HG02870 (cell line): ENCODE results near the gene CAMTA1.

Experiments used
- ATAC-seq: cut with Tn5 transposase; IDR thresholded peaks from one replicate; pipeline ENCODE4 v1.9.1; 2021; ENCODE audit warnings: mild to moderate bottlenecking, moderate library complexity; ENCODE audit not compliant: unreplicated experiment

CAMTA1 gene

DNA sequence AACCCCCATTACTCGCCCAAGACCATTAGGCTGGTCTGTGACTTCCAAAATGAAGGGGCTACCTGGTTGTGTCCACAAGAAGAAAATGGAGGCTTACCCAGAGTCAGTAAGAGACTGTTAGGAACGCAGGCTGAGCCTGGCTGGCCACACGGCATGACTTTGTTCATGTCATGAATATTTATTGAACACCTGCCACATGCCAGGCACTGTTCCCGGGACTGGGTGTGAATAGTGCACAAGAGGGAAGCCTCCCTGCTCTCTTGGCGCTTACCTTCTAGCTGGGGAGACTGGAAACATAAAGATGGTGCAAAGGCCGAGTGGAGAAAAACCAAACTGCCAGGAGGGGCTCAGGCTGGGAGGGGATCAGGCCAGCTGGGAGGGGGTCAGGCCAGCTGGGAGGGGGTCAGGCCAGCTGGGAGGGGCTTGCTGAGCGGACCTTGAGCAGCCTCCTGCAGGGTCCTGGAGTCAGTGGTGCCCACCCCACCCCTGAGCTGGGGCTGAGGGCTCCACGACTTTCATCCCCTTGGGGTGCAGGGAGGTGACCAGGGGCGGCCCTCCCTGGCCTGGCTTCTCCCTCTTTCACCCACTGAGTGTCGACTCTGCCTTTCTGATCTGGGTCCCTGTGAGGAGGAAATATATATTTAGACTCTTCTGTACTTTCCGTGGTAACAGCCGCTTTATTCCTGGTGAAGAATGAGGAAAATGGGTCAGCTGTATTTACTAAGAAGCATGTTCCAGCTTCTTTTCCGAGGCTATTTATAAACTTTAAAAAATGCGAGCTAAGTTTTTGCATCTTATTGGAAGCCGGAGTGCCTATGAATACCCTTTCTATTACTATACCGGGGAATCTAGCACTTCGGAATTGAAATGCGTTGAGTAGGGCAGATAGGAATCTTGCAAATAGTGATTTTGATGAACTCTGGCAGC is 139.0 kb downstream of the CAMTA1 start:
- ATAC-seq = no peak

DNA sequence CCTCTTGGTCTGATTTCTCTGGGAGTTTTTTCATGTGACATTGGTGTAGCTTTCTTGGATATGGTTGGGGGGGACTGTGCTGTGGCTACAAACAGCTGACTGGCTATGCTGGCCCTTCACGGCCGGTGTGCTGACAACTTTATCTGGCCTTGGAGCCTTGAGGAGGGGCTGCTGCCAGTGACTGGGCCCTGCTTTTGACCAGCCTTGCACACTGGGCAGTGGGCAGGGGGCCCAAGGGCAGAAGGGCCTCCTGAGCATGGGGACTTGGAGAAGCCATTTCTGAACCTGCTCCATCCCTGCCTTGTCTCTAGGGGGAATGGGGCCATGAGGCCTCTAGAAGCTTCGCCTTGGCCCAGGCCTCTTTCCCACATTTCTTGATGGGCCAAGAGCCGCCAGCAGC is 139.6 kb downstream of the CAMTA1 start:
- ATAC-seq = no peak

GRCh38 chr1:6927626-6928025 is 142.4 kb downstream of the CAMTA1 start:
- ATAC-seq = no peak

- ATAC-seq = no peak
Observed at GRCh38 chr1:6928106-6928885, 143.0 kb downstream of the CAMTA1 start.

DNA sequence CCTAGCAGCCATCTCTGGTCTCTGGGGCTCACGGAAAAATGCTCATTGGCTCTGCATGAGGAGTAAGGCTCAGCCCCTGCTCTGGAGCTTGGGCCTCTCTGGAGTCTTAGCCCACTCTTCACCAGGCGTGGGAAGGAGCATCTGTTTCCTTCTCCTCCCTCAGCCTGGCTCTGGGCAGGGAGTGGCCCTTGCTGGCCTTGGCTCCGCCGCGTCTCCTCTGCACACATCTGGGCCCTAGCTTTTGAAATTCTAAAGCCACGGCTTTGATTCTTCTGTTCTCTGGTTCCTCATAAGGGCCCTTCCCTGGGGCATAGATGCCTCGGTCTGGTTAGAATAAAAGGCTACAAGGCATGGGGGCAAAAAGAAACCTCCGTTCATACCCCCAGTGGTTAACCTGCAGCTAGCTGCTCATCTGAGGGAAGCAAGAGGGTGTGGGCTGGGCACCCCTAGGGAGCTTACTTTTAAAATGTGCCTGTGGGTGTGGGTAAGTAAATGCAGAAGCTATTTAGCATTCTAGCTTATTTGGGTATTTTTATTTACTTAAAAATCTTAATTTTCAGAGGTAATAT is 145.6 kb downstream of the CAMTA1 start:
- ATAC-seq = no peak

GRCh38 chr1:6935361-6935883 is 150.2 kb downstream of the CAMTA1 start:
- no peak for ATAC-seq

DNA sequence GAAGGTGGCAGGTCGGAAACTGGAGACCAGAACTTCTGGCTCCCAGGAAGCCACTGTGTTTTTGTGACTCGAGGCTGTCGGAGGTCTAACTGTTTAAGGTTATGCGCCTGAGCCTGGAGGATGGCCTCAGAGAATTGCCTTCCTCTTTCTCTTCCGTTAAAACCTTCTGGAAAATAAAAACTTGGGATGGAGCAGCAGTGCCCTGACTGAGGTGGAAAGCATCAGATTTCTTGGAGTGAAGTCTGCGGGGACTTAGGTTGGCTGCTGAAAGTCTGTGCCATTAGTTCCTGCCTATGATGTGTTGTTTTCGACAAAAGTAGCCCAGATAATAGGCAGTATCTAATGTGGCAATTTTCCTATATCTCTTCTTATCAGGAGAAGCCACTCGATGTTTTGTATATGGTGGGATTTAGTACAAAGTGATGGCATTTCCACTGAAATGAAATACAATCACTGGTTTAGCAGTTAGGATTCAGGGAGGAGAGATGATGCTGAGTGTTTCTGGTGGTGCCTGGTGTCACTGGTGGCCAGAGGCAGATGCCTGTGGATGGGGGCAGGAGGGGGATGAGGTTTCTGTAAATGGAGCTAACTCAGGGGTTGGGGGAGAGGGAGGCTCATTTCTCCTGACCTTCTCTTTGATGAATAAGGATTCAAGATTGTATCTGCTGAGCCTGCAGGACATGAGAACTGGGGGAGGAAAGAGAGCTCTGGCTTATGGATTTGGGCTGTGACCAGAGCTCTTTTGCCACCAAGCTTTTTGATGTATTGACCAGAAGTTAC is 150.8 kb downstream of the CAMTA1 start:
- ATAC-seq = no peak

DNA sequence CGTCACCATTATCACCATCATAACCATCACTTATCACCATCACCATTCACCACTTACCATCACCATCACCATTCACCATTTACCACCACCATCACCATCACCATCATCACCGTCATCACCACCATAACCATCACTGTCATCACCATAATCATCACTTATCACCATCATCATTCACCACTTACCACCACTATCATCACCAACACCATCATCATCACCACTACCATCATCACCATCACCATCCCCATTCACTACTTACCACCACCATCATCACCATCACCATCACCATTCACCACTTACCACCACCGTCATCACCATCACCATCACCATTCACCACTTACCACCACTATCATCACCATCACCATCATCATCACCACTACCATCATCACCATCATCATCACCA is 151.8 kb downstream of the CAMTA1 start:
- no peak for ATAC-seq

DNA sequence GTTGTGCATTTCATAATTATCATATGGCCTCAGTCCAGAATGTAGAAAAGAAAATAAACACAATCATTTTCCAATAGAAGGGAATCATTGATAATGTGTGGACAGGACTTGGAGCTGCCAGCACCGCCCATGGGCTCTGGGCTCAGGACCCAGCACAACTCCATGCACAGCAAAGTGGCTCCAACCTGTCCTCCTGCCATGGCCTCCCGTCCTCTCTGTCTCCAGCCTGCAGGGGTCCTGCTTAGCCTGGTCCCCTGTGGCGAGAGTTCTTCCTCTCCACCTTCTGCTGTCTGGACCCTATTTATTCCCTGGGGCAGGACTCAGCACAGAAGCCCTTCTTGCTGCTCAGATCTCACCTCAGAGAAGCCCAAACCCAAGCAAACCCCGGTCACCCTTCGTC is 154.1 kb downstream of the CAMTA1 start:
- ATAC-seq = no peak

- ATAC-seq = no peak
Observed at GRCh38 chr1:6941786-6942185, 156.5 kb downstream of the CAMTA1 start.

GRCh38 chr1:6942990-6943389 is 157.7 kb downstream of the CAMTA1 start:
- ATAC-seq = no peak

DNA sequence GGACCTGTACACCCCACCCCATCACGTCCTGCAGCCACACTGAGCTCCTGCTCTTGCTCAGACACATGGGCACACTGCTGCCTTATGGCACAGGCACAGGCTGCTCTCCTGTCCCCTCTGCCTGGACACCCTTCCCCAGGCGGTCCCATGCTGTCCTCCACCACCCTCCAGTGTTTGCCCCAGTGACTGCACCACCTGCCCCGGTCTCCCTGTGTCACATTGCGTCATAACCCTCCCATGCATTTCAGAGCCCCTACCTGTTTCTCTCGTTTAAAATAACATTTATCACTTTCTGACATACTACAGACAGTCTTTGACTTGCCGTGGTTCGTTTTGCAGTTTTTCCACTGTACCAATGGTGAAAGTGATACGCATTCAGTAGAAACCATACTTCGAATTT is 159.2 kb downstream of the CAMTA1 start:
- no peak for ATAC-seq

DNA sequence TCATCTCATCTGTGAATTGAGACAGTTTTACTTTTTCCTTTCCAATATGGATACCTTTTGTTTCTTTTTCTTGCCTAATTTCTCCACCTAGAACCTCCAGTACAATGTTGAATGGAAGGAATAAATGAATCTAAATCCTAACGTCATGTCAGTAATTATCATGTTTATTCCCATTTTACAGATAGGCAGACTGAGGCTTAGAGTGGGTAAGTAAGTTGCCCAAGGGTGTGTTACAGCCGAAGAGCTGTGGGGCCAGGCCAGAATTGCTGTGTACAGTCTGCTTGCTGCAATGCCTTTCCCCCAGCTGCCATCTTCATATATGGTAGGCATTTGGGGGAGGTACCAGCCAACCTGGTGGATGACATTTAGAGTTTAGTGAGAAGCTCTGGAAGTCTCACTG is 162.7 kb downstream of the CAMTA1 start:
- ATAC-seq = no peak

DNA sequence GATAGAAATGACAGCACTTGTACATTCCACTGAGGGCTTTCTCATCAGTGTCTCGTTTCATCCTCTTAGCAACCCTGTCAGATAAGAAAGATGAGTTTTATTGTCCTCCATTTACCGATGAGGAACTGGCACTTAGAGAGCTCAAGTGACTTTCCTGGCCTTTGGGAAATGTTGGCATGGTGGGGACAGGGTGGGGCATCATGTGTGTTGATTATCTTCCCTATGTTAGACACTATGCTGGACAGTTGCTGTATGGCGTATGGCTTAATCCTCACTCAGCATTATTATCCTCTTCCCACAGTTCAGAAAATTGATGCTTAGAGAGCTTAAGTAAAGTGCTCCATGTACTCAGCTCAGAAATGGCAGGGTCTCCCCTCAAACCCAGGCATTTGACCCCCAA is 163.2 kb downstream of the CAMTA1 start:
- no peak for ATAC-seq

- ATAC-seq = no peak
Observed at GRCh38 chr1:6948861-6949260, 163.6 kb downstream of the CAMTA1 start.

- ATAC-seq = no peak
Observed at GRCh38 chr1:6950001-6950765, 164.9 kb downstream of the CAMTA1 start.

DNA sequence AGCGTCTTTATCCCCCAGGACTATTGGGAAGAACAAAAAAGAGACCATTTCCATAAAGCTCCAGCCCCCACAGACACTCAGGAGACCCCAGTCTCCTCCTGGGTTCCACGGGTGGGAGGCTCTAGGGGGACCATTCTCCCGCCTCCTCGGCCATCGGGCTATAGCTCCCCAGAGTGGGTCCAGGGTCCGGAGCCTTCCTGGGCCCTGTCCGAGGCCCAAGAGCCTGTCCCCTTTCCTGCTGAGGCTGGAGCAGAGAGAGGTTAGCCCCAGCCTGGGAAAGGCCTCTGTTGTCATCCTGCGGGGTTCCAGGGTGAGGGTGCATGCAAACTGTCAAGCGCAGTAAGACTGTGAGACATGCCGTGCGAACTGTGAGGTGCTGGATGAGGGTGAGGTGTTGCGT is 166.3 kb downstream of the CAMTA1 start:
- no peak for ATAC-seq

DNA sequence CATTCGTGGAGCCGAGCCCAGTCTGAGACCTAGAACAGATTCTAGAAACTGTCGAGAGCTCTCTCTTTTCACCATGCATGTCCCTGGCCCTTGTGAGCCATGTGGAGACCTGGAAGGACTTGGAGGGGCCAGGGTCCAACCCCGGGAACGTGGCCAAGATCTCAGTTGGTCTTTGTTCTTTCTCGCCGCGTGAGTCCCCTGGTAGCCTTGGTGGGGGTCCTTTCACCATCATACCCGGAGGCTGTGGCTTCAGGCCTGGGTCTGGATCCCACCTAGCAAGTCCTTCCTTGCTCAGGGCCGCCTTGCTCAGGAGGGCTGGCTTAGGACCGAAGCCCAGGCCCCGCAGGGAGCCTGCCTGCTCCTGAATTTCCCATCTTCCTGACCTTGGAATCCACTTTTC is 168.0 kb downstream of the CAMTA1 start:
- ATAC-seq = no peak

DNA sequence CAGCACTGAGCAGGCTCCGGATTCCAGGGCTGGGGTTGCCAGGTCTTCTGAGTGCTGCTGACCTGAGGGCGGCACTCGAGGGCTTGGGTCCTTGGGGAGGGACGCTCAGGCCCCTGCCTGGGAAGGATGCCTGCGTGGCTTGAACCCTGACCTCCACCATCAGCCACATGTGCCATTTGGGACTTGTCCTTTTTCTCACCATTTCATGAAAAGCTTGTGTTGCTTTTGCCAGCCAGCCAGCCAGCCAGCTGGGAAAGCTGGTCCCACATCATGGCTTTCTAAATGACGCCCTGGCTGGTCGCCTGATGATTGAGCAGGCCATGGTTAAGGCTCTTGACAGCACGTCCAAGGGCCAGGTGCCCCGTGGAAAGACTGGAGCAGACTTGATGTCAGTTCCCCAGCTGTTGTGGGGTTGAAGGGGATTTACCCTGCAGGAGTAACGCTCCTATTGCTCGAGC is 168.7 kb downstream of the CAMTA1 start:
- no peak for ATAC-seq

DNA sequence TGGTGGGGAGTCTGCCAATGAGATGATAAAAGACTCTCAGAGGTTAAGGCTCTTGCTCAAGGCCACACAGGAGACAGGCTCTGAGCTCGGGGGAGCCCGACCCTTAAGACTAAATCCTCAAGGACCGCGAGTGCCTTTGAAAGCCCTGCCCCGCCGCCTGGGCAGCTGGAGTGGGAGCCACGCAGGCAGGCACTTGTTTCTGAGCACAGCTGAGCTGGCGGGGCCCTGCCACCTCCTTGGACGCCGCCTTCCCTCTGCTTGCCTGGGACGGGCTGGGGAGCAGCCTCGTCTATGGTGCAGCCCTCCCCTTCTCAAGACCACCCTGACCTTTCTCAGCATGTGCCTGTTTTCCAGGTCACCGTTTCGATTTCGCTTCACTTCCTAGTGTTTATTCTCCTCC is 169.3 kb downstream of the CAMTA1 start:
- ATAC-seq = no peak
